LoVo (cell line): Measurements from ENCODE around the gene PTH2R.
"Not testable (repeated sequence)": the region's sequence is repeated elsewhere in the genome, so short reads cannot be mapped to it uniquely, and the experiment has no call there.

Experiments used
- DNase-seq: peaks from one replicate; pipeline ENCODE4 v3.0.0-alpha.2; 2016; ENCODE audit warnings: low spot score

The PTH2R gene

GRCh38 chr2:208485390-208485789, 78.8 kb downstream of the PTH2R start:
- DNase-seq: no peak

GRCh38 chr2:208488686-208489564, 82.3 kb downstream of the PTH2R start:
- DNase-seq: no peak

- DNase-seq: no peak
Measured at GRCh38 chr2:208489687-208490086, 83.1 kb downstream of the PTH2R start.

GRCh38 chr2:208490492-208490891, 83.9 kb downstream of the PTH2R start:
- DNase-seq: no peak

GRCh38 chr2:208491641-208492040, 85.0 kb downstream of the PTH2R start:
- DNase-seq: no peak

GRCh38 chr2:208492069-208492468, 85.5 kb downstream of the PTH2R start:
- no peak for DNase-seq

- no peak for DNase-seq
Measured at GRCh38 chr2:208493186-208493585, 86.6 kb downstream of the PTH2R start.

- no peak for DNase-seq
Measured at GRCh38 chr2:208496129-208496528, 89.5 kb downstream of the PTH2R start.

- DNase-seq: no peak
Measured at GRCh38 chr2:208501206-208501605, 94.6 kb downstream of the PTH2R start.

GRCh38 chr2:208502288-208502687, 95.7 kb downstream of the PTH2R start:
- no peak for DNase-seq

GRCh38 chr2:208505365-208505764, 98.8 kb downstream of the PTH2R start:
- not testable (repeated sequence) for DNase-seq

- DNase-seq: no peak
Measured at GRCh38 chr2:208509586-208509985, 103.0 kb downstream of the PTH2R start.

- no peak for DNase-seq
Measured at GRCh38 chr2:208511016-208511415, 104.4 kb downstream of the PTH2R start.

- no peak for DNase-seq
Measured at GRCh38 chr2:208511573-208511972, 105.0 kb downstream of the PTH2R start.

GRCh38 chr2:208515099-208515498, 108.5 kb downstream of the PTH2R start:
- no peak for DNase-seq

- DNase-seq: not testable (repeated sequence)
Measured at GRCh38 chr2:208523069-208523468, 116.5 kb downstream of the PTH2R start.

- DNase-seq: not testable (repeated sequence)
Measured at GRCh38 chr2:208525165-208525564, 118.6 kb downstream of the PTH2R start.

- no peak for DNase-seq
Measured at GRCh38 chr2:208529796-208530195, 123.2 kb downstream of the PTH2R start.

GRCh38 chr2:208531361-208531760, 124.8 kb downstream of the PTH2R start:
- DNase-seq: no peak

GRCh38 chr2:208535578-208535977, 129.0 kb downstream of the PTH2R start:
- DNase-seq: not testable (repeated sequence)

GRCh38 chr2:208541461-208541988, 134.9 kb downstream of the PTH2R start:
- DNase-seq: no peak

GRCh38 chr2:208541989-208542464, 135.4 kb downstream of the PTH2R start:
- no peak for DNase-seq

- DNase-seq: no peak
Measured at GRCh38 chr2:208542465-208543041, 136.0 kb downstream of the PTH2R start.
